Peyer's patch (tissue), 4 donors: Measurements from ENCODE around the gene LYVE1. TPM values are rescaled to one million over a fixed set of nuclear protein-coding genes. Genes with fewer than 3 reads are reported as not detected.

ENCODE experiments used
- DNase-seq, 3 donors: peaks; one replicate each; pipeline ENCODE4 v3.0.0-alpha.2; 2017 to 2019
- H3K27ac ChIP-seq, 4 donors: fragments of 200-600 bp; sonication (generic); one replicate each; pipeline ENCODE4 v1.5.1; 2016 to 2019
- H3K27me3 ChIP-seq, 2 donors: fragments of 200-600 bp; sonication (generic); one replicate each; pipeline ENCODE4 v1.5.1; 2019
- H3K36me3 ChIP-seq, 3 donors: fragments of 200-600 bp; sonication (generic); one replicate each; pipeline ENCODE4 v1.5.1; 2016 to 2019
- H3K4me1 ChIP-seq, 4 donors: fragments of 200-600 bp; sonication (generic); one replicate each; pipeline ENCODE4 v1.5.1; 2016 to 2019
- H3K4me3 ChIP-seq, 4 donors: fragments of 200-600 bp; sonication (generic); 1 replicate in 3 of 4; 2 replicates in 1 of 4; pipeline ENCODE4 v1.5.1; 2016 to 2019; ENCODE audit warnings: mild to moderate bottlenecking in 1 of 4
- H3K9me3 ChIP-seq, 4 donors: fragments of 200-600 bp; sonication (generic); one replicate each; pipeline ENCODE4 v1.5.1; 2016 to 2019; ENCODE audit warnings: mild to moderate bottlenecking in 1 of 4
- CTCF ChIP-seq, 6 experiments: fragments of 450-650 bp in 4 of 6; fragments of 200-600 bp in 2 of 6; sonication (generic) in 1 of 6; IDR thresholded peaks; one replicate each; pipeline ENCODE4 v1.5.1; 2017 to 2019; ENCODE audit warnings: antibody characterized with exemption in 6 of 6, mild to moderate bottlenecking in 3 of 6, moderate library complexity in 1 of 6
- POLR2A ChIP-seq, 2 donors: fragments of 450-650 bp; IDR thresholded peaks; one replicate each; pipeline ENCODE4 v1.5.1; 2017; ENCODE audit warnings: antibody characterized with exemption in 2 of 2, mild to moderate bottlenecking in 2 of 2, moderate library complexity in 2 of 2
- total RNA-seq, 4 donors: library from RNA; depleted of rRNA; stranded (reverse); fragments of >200 nt; gene quantifications; one replicate each; pipeline ENCODE4 v1.1.0, GENCODE V29; 2016

Gene LYVE1
- total RNA-seq, 4 donors from 2014 or later, result 4.1 to 50.3 (median 21.4) TPM

GRCh38 chr11:10603721-10604297 lies 35.3 kb upstream of the LYVE1 start:
- Histone ChIP-seq H3K9me3 (no peaks in the 10 kb centered on the region), H3K27me3 (no peaks in the 10 kb centered on the region), H3K36me3 (no peaks in the 10 kb centered on the region), H3K4me3 (no peak overlapping the region), H3K27ac (peak overlapping the region; percentile 34 to 84 (median 61)), H3K4me1 (peaks cover 0 to 15% (median 7%) of the 10 kb centered on the region in 4 donors)
- TF ChIP-seq POLR2A (IDR thresholded peaks at IDR 0.05) (no peak), CTCF (IDR thresholded peaks at IDR 0.05) (no peak)
- no peak for DNase-seq

GRCh38 chr11:10602945-10603344 lies 34.5 kb upstream of the LYVE1 start:
- DNase-seq, result no peak
- no peak for TF ChIP-seq CTCF (IDR thresholded peaks at IDR 0.05)
- TF ChIP-seq POLR2A (IDR thresholded peaks at IDR 0.05), result no peak

DNA sequence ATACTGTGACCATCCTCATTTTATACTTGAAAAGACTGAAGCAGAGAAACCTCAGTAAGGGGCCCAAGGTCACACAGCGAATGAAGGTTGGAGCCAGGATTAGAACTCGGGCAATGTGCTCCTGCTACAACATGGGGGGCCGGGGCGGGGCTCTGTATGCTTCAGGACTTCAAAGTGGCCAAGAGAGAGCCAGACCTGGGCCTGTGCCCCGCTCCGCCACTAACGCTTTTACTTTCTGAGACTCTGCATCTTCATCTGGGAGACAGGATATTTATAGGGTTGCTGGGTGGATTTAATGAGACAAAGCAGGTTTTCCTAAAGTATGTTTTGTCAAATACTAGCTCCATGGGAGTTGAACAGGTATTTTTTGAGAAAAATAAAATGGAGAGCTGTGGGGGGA lies 33.9 kb upstream of the LYVE1 start:
- Histone ChIP-seq H3K27ac (peak overlapping the region in 1 of 4 donors; percentile 57), H3K4me1 (peaks cover 0 to 7% (median 2%) of the 10 kb centered on the region in 4 donors)

More at GRCh38 chr11:10602945-10603344, 34.5 kb upstream of the LYVE1 start:
- Histone ChIP-seq H3K27me3 (no peaks in the 10 kb centered on the region), H3K4me1 (peaks cover 0 to 11% (median 4%) of the 10 kb centered on the region in 4 donors), H3K9me3 (no peaks in the 10 kb centered on the region), H3K27ac (no peak overlapping the region), H3K4me3 (no peak overlapping the region), H3K36me3 (no peaks in the 10 kb centered on the region)

DNA sequence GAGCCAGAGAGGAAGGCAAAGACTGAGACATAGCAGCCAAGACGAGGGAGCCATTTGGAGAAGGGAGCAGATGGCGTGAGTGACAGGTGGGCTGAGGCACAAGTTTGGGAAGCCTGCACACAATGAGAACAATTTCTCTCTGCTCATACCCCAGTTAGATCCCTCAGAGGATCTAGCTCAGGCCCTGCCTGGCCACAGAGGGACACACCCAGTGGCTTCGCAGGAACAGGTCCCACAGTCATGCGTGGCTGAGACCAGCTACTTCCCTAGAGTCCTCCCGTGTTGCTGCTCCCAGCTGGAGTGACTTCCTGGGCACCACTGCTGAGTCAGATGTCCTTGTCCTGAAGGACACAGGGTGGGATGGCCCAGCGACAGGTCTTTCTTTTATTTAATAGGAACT lies 33.4 kb upstream of the LYVE1 start:
- TF ChIP-seq POLR2A (IDR thresholded peaks at IDR 0.05) (no peak), CTCF (IDR thresholded peaks at IDR 0.05) (no peak)
- Histone ChIP-seq H3K36me3 (no peaks in the 10 kb centered on the region), H3K4me1 (peaks cover 0 to 2% (median 0%) of the 10 kb centered on the region in 4 donors), H3K27me3 (no peaks in the 10 kb centered on the region), H3K4me3 (no peak overlapping the region), H3K27ac (peak overlapping the region in 2 of 4 donors; percentile 35 to 57), H3K9me3 (no peaks in the 10 kb centered on the region)
- no peak for DNase-seq

More for the DNA sequence above, 33.9 kb upstream of the LYVE1 start:
- TF ChIP-seq CTCF (IDR thresholded peaks at IDR 0.05) (no peak), POLR2A (IDR thresholded peaks at IDR 0.05) (no peak)
- Histone ChIP-seq H3K36me3 (no peaks in the 10 kb centered on the region), H3K9me3 (no peaks in the 10 kb centered on the region), H3K4me3 (no peak overlapping the region), H3K27me3 (no peaks in the 10 kb centered on the region)
- no peak for DNase-seq

DNA sequence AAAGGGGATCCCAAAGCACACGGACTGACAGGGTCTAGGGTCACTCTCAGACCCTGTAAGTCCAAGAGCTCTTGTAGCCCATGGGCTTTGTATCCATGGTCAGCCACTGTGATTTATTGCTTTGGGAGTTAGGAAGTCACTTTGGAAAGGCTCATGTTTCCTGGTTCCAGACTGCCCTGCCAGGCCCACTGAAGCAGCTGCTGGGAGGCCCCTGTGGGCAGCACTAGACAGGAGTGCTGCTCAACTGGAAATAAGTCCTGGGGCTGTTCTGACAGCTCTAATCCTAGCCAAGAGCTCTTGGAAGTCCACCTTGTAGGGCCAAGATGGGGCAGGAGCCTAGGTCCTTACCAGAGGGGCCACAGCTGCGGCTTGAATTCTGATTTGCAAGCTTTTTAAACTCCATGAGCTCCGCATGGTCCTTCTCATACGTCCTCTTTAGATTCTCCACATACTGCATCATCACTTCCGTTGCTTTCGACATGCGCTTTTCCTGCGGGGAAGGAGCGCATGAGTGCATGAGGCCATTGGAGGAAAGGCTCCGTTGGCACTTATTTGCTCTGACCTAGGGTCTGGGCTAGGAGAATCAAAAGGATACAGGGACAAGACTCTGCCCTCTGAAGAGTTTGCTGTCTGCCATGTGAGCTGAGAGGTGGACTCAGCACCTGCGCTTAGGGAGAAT lies 32.2 kb upstream of the LYVE1 start:
- H3K27ac ChIP-seq, result peak overlapping the region in 1 of 4 donors; percentile 57
- H3K36me3 ChIP-seq, result no peaks in the 10 kb centered on the region
- H3K9me3 ChIP-seq, result no peaks in the 10 kb centered on the region
- H3K4me1 ChIP-seq, result no peaks in the 10 kb centered on the region
- H3K4me3 ChIP-seq, result no peak overlapping the region
- DNase-seq, result no peak
- TF ChIP-seq CTCF (IDR thresholded peaks at IDR 0.05) (no peak), POLR2A (IDR thresholded peaks at IDR 0.05) (no peak)
- no peaks in the 10 kb centered on the region for H3K27me3 ChIP-seq
